Stimulated activated CD4-positive, alpha-beta T cell treated with anti-CD3 and anti-CD28 coated beads, Interleukin-2, amount 100 ng/mL, for 48 hours (primary cell): ENCODE data around the gene AMBP.

Experiments used
- DNase-seq, 2 donors: peaks; one replicate each; pipeline ENCODE4 v3.0.0-alpha.2; 2020

The AMBP gene

DNA sequence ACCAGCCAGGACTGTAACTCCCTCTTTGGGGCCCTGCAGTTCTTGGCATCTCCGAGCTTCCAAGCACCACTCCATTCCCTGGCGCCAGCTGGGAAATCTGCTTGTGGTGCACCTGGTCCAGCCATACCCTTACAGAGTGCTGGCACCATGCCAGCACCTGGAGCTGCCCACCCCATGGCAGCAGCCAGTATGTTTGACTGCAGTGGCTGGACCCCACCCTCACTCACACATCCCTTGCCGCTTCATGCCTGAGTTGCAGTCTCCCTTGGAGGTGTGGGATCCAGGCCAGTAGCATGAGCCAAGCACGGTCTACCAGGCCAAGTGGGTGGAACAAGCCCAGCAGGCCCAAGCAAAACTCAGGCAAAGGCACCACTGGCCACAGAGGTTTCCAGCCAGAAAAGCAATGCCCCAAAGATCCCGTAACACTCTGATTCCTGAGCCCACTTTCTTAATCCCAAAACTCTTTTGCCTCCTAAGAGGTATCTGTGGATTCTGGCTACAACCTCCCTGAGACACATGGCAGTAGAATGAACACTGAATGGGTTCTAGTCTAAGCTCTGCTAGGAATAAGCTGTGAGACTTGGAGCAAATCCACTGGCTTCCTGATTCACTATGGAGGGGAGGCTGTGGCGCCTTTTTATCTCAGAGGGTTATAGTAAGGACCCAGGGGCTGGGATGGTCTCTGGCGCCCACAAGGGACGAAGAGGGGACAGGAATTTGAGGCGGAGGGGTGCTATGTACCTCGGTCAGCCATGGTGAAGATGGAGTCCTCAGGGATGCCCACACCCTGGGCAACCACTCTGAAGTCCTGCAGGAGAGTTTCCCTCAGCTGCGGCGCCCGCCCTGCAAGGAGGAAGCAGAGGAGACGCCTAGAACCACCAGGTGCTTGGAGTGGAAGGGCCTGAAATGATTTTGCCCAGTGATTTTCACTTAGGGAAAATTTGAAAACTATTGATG, 5.6 kb downstream of the AMBP start:
- DNase-seq, result no peak

- DNase-seq, result no peak
Measured at GRCh38 chr9:114071197-114071795, 6.8 kb downstream of the AMBP start.

DNA sequence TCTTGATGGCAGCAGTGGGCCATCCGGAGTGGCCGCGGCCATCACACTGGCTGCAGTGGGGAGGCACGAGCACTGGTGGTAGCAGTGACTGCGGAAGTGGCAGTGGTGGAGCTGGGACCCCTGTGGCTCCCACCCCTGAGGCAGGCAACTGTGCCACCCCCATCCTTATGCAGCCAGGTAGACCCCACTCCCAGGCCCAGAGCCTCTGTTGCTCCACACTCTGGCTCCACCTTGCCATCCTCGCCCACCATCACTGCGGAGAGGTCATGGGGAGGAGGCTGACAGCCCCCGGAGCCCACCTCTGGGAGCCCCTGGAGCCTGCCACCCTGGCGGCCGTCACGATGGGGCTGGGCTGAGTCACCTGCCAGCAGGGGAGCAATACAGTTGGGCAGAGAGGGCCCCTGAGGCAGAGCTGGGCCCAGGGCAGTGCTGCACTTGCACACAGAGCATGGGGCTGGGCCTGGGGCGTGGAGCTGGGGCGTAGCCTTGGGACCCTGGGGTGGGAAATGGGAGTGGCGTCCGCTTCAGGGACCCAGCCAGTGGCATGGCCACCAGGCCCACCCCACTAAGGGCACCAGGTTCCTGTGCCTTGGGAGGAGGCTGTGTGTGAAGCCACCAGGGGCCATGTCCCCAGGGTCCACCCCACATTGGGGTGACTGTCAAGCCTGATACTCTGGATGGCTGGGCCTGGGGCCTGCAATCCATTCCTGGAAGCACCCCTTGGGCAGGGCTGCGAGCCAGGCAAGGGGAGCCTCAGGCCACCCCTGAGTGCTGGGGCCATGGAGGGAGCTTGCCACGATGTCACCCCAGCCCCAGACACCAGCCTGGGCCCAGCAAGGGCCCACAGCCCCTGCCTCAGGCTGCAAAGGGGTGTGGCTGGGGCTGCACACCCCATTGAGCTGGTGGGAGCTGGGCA, 7.7 kb downstream of the AMBP start:
- DNase-seq, result no peak

DNA sequence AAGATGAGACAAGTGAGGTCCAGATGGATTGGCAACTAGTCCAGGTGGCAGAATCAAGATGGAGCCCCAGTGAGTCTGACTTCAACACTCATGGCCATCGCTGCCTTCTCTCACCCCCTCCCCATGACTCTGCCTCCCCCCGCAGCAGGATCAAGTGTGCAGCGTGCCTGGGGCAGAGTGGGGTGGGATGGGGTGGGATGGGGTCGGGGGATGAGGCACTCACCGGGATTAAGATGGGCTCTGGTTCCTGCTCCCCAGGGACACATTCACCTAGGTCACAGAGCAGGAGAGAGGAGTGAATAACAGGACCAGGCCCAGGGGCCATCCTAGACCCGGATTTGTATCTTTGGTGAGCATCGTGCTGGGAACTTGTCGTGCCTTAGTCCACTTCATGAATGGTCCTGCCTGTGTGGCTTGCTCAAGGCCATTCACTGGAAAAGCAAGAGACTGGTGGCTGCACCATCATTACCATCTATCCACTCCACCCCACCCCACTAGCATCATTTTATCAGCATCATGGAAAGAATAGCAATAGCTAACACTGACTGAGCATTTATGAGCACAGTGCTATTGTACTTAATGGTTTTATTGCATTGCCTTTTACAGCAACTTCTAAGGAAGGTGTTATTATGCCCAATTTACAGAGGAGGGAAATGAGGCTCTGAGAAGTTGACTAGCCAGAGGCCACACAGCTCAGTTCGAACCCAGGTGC, 8.5 kb downstream of the AMBP start:
- no peak for DNase-seq

GRCh38 chr9:114065304-114065703, 12.8 kb downstream of the AMBP start:
- DNase-seq, result no peak

- no peak for DNase-seq
Measured at GRCh38 chr9:114061830-114062474, 16.1 kb downstream of the AMBP start.

GRCh38 chr9:114061292-114061691, 16.8 kb downstream of the AMBP start:
- no peak for DNase-seq

GRCh38 chr9:114060711-114061110, 17.4 kb downstream of the AMBP start:
- DNase-seq, result no peak

DNA sequence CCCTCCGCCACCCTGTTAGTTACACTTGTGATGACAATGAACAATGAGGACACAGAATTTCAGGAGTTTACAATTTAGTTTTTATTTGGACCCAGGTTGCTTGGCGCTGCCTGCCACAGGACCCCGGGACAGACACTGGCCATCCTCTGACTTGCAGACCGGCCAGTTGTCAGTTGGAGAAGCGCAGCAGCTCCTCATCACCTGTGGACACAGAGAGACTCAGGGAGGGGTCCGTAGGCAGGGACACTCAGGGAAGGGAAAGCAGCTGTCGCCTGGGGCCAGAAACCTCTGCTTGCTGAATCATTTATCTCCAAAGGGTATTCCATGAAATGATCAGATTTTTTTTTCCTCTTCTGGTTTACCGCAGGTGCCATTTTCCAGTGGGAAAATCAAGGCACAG, 18.0 kb downstream of the AMBP start:
- DNase-seq, result no peak

DNA sequence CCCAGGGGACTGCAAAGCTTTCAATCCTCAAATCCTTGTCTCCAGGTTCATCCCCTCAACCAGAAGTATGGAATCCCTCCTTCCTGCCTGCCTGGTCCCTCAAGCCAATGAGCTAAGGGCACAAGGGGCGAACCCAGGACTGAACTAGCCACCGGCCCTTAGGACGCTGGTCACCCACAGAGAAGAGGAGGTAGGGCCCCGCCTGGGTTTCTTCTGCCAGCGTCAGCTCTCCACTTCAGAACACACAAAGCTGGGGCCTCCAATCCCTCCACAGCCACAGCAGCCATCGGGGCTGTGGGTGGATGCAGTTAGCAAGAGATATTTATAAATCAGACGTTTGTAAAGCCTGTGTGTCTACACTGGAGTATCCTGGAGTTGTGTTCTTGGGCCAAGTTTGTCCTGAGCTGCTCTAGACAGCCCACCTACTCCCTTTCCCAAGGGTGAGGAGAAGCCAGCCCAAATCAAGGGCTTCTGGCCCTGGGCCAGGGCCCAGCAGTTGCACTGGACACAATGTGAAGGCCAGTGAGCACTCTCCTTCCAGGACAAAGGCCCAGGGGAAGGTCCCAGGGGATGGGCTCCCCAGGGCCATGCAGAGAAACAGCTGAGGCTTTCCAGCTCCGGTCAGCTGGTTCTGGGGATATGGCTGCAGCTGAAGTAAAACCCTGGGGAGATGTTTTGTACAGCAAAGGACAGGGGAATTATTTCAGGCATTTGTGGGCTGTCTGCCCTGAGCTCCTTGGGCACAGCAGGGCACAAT, 18.9 kb downstream of the AMBP start:
- no peak for DNase-seq

GRCh38 chr9:114058688-114059046, 19.4 kb downstream of the AMBP start:
- DNase-seq, result no peak

DNA sequence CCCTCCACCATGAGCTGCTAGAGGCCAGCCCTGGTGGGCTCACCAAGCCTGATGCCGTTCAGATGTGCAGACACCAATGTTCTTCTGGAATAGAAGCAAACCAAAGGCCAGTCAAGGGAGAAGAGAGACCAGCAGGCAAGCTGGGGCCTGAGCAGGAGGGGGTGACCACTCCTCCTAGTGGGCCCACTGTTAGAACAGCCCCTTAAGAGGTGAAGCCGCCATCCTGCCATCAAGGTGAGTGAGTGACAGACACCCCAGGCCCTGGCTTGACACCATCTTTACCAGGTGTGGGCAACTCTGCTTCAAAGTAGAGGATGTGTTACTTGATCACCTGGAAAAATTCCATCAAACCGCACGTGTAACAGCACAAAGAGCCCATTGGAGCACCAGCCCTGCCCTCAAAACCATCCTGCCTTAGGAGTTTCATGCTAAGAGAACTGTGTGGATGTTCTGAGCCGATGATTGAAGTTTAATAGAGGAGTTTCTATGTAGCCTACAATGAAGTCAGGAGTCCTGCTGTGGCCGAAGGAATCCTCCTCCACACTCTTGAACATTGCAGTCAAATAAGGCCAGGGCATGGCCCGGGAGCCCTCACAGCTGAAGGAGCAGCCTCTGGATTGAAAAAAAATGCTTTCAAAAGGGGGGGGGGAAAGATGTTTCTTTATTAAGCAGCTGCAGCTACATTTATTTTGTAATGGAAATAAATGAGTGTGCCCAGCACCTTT, 20.8 kb downstream of the AMBP start:
- DNase-seq, result no peak

GRCh38 chr9:114056527-114056926, 21.6 kb downstream of the AMBP start:
- no peak for DNase-seq

DNA sequence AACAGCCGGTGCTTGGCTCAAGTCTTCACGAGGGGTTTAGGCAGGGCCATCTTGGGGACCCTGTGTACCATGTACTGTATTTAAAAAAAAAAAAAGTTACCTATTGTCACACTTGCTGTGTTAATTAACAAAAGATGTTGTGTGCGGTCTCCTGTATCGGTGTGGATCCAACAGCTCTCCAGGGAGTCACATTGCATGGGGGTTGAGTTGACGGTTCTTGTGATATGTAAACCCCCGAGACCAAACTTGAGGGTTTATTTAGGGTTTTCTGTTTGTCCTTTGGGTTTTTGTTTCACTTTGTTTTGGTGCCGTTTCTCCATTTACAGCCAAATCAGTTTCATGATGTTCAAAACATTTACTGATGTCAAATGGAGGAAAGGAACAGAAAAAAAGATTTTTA, 22.2 kb downstream of the AMBP start:
- DNase-seq, result no peak

DNA sequence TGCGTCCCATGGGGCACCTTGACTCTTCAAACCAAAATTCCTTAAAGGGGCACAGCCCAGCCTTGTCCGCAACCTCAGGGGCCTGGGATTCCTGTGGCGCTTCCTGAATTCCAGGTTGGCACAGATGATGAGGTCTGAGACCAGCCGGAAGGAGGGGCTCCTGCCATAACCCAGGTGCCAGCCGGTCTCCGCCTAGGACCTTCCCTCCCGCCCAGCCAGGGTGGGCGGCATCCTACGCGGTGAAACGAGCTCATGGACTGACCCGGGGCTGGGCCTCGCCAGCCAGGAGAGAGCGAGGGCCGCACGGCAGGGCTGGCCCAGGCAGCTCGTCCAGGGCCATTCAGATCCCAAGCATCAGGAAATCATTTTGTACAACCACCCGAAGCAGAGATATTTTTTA, 23.0 kb downstream of the AMBP start:
- no peak for DNase-seq

- no peak for DNase-seq
Measured at GRCh38 chr9:114054191-114054690, 23.9 kb downstream of the AMBP start.

DNA sequence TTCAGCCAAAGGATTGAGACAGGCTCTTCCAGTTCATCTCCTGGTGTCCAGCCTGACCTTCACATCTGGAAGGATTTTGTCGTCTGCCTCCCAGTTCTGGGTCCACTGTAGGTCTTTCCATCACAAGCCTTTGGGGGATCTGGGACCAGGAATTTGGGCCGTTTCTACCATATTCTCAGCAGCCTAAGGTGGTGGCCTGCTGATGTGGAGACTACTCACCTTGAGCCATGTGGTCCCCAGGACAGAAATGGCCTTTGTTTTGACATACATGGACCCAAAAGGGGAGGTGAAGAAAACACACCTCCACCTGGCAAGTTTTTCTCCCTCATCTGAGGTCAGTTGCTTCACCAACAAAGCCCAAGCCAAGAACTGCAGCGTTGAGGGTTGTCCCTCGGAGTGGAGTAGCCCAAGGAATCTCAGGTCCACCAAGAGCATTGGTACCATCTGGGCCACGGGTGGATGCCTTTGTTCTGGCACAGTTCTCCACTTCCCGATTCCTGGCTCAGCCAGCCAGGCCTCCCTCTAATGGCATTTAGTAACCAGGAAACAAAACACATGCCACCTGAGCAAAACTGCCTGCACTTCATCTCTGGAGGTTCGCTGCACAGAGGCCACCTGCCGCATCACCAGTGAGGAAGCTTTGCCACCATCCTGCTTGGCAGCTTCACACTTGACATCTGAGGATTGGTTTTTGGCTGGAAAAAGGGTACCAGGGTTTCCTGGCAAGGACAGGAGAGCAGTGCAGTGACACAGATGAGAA, 24.7 kb downstream of the AMBP start:
- no peak for DNase-seq

DNA sequence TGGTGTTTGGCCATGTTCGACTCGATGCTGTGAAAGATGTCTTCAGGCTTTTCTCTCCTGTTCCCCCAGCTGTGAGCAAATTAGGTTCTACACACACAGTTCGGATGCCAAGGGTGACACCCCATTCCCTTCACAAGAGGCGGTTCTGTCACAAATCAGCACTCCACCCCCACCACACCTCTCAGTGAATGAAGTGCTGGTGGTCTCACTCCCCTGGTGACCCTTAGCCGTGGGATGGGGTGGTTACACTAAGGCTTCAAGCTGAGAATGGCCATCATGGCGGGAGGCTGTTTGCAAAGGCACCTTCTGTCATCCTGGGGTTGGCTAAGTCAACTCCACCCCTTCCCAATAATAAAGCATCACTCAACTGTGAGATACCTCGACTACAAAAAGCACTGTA, 26.4 kb downstream of the AMBP start:
- DNase-seq, result no peak

GRCh38 chr9:114051281-114051680, 26.8 kb downstream of the AMBP start:
- no peak for DNase-seq

DNA sequence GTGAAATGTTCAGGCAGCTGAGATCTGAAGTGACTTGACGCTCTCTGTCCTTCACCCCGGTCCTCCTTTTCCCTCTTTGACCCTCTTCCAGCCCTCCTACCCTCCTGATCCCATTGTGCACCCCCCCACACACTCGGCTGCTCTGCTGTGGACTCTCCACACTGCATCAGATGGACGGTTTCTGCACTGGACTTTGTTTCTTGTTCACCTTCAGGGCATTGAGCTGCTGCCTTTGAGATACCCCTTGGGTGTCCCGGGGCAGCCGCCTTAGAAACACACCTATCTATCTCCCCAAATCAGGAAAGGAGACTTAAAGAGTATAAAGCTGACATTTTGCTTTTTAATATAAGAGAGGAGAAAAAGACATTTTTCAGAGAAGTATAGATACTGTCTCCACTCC, 27.5 kb downstream of the AMBP start:
- no peak for DNase-seq
